ENCODE results near the gene COL18A1. TPM values are rescaled to one million over a fixed set of nuclear protein-coding genes. Genes with fewer than 3 reads are reported as not detected.

The COL18A1 gene
- total RNA-seq, 1 experiment from 2014 or later = 3.4 TPM

DNA sequence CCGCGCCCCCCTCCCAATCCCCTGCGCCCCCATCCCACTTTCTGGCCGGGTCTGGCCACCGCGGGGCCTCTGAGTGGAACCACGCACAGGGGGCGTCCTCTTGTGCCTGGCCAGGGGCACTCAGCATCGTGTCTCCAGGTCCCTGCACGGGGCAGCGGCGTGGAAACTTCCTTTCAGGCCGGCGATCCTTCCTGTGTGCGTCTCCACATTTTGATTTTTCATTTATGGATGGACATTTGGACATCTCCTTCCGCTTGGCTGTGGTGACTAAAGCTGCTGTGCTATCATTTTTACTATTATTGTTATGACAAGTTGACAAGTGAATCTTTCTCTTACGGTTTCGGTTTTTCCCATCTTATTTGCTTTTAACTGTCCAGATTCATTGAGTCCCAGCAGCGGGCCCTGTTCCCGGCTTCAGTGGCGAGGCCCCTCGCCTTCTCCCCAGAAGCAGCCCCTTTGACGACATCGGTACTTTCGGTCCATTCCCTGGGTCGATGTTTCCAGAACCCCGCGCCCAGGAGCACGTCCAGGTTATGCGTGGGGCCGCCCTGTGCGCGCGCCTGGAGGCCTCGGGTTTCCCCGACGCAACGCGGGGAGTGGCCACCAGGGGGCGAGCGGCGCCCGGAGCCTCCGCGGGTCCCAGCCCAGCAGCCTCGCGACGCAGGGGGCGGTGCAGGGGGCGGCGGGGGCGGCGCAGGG, 149.7 kb downstream of the COL18A1 start:
- peak; percentile 71 for DNase-seq (ENCODE audit: unreplicated experiment)
- H3K27ac Mint-ChIP-seq (ENCODE audit: low read depth, unreplicated experiment) = peak overlapping the region; percentile 43
- no TSS peak for BruUV-seq (replicated peaks)

GRCh38 chr21:45555251-45555556, 150.2 kb downstream of the COL18A1 start:
- intact Hi-C loops (cut with micrococcal nuclease) = loop anchor here (1.0 kb wide), 1 partner anchor 263 kb away; no protein-coding TSS in a partner anchor
- H3K9me3 Mint-ChIP-seq (ENCODE audit: unreplicated experiment) = no peaks in the 10 kb centered on the region
- H3K4me1 Mint-ChIP-seq (ENCODE audit: insufficient read depth, unreplicated experiment) = peaks cover 19% of the 10 kb centered on the region
- peak overlapping the region; percentile 83 for H3K4me3 Mint-ChIP-seq (ENCODE audit: unreplicated experiment)
- no peak for DNase-seq (ENCODE audit: unreplicated experiment)
- peaks cover 5% of the 10 kb centered on the region for H3K27me3 Mint-ChIP-seq (ENCODE audit: insufficient read depth, unreplicated experiment)
- CTCF ChIA-PET = interaction anchor here (0.6 to 4.8 kb wide), 11 partner anchors 16 to 1820 kb away, joined by 3 to 53 read pairs (median 4); no protein-coding TSS in a partner anchor
- no peak overlapping the region for H3K27ac Mint-ChIP-seq (ENCODE audit: low read depth, unreplicated experiment)
- TF ChIP-seq, protein P1, sequence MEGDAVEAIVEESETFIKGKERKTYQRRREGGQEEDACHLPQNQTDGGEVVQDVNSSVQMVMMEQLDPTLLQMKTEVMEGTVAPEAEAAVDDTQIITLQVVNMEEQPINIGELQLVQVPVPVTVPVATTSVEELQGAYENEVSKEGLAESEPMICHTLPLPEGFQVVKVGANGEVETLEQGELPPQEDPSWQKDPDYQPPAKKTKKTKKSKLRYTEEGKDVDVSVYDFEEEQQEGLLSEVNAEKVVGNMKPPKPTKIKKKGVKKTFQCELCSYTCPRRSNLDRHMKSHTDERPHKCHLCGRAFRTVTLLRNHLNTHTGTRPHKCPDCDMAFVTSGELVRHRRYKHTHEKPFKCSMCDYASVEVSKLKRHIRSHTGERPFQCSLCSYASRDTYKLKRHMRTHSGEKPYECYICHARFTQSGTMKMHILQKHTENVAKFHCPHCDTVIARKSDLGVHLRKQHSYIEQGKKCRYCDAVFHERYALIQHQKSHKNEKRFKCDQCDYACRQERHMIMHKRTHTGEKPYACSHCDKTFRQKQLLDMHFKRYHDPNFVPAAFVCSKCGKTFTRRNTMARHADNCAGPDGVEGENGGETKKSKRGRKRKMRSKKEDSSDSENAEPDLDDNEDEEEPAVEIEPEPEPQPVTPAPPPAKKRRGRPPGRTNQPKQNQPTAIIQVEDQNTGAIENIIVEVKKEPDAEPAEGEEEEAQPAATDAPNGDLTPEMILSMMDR (IDR thresholded peaks at IDR 0.05; ENCODE audit: unreplicated experiment) = no peak
- POLR2A ChIA-PET = interaction anchor here (1.2 kb wide), 1 partner anchor 232 kb away, joined by 3 read pairs; no protein-coding TSS in a partner anchor
- peaks cover 6% of the 10 kb centered on the region for H3K36me3 Mint-ChIP-seq (ENCODE audit: insufficient read depth, unreplicated experiment)
- BruUV-seq (replicated peaks) = no TSS peak

More for the DNA sequence above, 149.7 kb downstream of the COL18A1 start:
- ChIA-PET CTCF (interaction anchor here (0.7 kb wide), 2 partner anchors 266 to 267 kb away, joined by 3 read pairs; no protein-coding TSS in a partner anchor), POLR2A (no interaction called here)
- TF ChIP-seq, protein P1 (IDR thresholded peaks at IDR 0.05; ENCODE audit: unreplicated experiment) = peak; percentile 79
- no peaks in the 10 kb centered on the region for H3K9me3 Mint-ChIP-seq (ENCODE audit: unreplicated experiment)
- intact Hi-C loops (cut with micrococcal nuclease) = loop anchor here (1.0 to 5.0 kb wide), 2 partner anchors 264 to 328 kb away; no protein-coding TSS in a partner anchor
- H3K4me3 Mint-ChIP-seq (ENCODE audit: unreplicated experiment) = peak overlapping the region; percentile 83
- H3K4me1 Mint-ChIP-seq (ENCODE audit: insufficient read depth, unreplicated experiment) = peaks cover 19% of the 10 kb centered on the region
- peaks cover 6% of the 10 kb centered on the region for H3K36me3 Mint-ChIP-seq (ENCODE audit: insufficient read depth, unreplicated experiment)
- H3K27me3 Mint-ChIP-seq (ENCODE audit: insufficient read depth, unreplicated experiment) = no peaks in the 10 kb centered on the region

- DNase-seq (ENCODE audit: unreplicated experiment) = peak; percentile 76
- peaks cover 5% of the 10 kb centered on the region for H3K36me3 Mint-ChIP-seq (ENCODE audit: insufficient read depth, unreplicated experiment)
- H3K4me3 Mint-ChIP-seq (ENCODE audit: unreplicated experiment) = peak overlapping the region; percentile 83
- H3K4me1 Mint-ChIP-seq (ENCODE audit: insufficient read depth, unreplicated experiment) = peaks cover 17% of the 10 kb centered on the region
- intact Hi-C loops (cut with micrococcal nuclease) = loop anchor here (1.0 kb wide), 3 partner anchors 41 to 263 kb away; no protein-coding TSS in a partner anchor
- no peaks in the 10 kb centered on the region for H3K9me3 Mint-ChIP-seq (ENCODE audit: unreplicated experiment)
- TF ChIP-seq, protein P1 (IDR thresholded peaks at IDR 0.05; ENCODE audit: unreplicated experiment) = peak; percentile 56
- peaks cover 10% of the 10 kb centered on the region for H3K27me3 Mint-ChIP-seq (ENCODE audit: insufficient read depth, unreplicated experiment)
- H3K27ac Mint-ChIP-seq (ENCODE audit: low read depth, unreplicated experiment) = peak overlapping the region; percentile 61
- BruUV-seq (replicated peaks) = no TSS peak
- ChIA-PET CTCF (interaction anchor here (0.6 to 4.8 kb wide), 22 partner anchors 14 to 1821 kb away, joined by 3 to 53 read pairs (median 4); no protein-coding TSS in a partner anchor), POLR2A (interaction anchor here (0.7 to 1.5 kb wide), 5 partner anchors 12 to 276 kb away, joined by 3 to 5 read pairs (median 3); no protein-coding TSS in a partner anchor)
Measured at GRCh38 chr21:45555557-45556301, 150.8 kb downstream of the COL18A1 start.

GRCh38 chr21:45556302-45556644, 151.3 kb downstream of the COL18A1 start:
- Mint-ChIP-seq H3K4me3 (ENCODE audit: unreplicated experiment) (peak overlapping the region; percentile 83), H3K36me3 (ENCODE audit: insufficient read depth, unreplicated experiment) (no peaks in the 10 kb centered on the region), H3K27me3 (ENCODE audit: insufficient read depth, unreplicated experiment) (peaks cover 12% of the 10 kb centered on the region), H3K4me1 (ENCODE audit: insufficient read depth, unreplicated experiment) (peaks cover 12% of the 10 kb centered on the region), H3K27ac (ENCODE audit: low read depth, unreplicated experiment) (peak overlapping the region; percentile 61), H3K9me3 (ENCODE audit: unreplicated experiment) (no peaks in the 10 kb centered on the region)
- BruUV-seq (replicated peaks) = no TSS peak
- ChIA-PET POLR2A (interaction anchor here (0.6 to 1.5 kb wide), 6 partner anchors 13 to 367 kb away, joined by 3 to 5 read pairs (median 3); no protein-coding TSS in a partner anchor), CTCF (interaction anchor here (0.6 to 4.8 kb wide), 18 partner anchors 10 to 504 kb away, joined by 3 to 53 read pairs (median 4); no protein-coding TSS in a partner anchor)
- intact Hi-C loops (cut with micrococcal nuclease) = loop anchor here (1.0 kb wide), 2 partner anchors 40 to 212 kb away; no protein-coding TSS in a partner anchor
- TF ChIP-seq, protein P1 (IDR thresholded peaks at IDR 0.05; ENCODE audit: unreplicated experiment) = no peak
- no peak for DNase-seq (ENCODE audit: unreplicated experiment)

All from MCF 10A (cell line).